Ishikawa (cell line): Measurements from ENCODE around the gene COL18A1.

Experiments
- CEBPB ChIP-seq: IDR thresholded peaks from 2 replicates; pipeline ENCODE4 v1.6.1; 2012
- CREB1 ChIP-seq: IDR thresholded peaks from 2 replicates; pipeline ENCODE4 v1.6.1; 2012; ENCODE audit warnings: low read depth

DNA sequence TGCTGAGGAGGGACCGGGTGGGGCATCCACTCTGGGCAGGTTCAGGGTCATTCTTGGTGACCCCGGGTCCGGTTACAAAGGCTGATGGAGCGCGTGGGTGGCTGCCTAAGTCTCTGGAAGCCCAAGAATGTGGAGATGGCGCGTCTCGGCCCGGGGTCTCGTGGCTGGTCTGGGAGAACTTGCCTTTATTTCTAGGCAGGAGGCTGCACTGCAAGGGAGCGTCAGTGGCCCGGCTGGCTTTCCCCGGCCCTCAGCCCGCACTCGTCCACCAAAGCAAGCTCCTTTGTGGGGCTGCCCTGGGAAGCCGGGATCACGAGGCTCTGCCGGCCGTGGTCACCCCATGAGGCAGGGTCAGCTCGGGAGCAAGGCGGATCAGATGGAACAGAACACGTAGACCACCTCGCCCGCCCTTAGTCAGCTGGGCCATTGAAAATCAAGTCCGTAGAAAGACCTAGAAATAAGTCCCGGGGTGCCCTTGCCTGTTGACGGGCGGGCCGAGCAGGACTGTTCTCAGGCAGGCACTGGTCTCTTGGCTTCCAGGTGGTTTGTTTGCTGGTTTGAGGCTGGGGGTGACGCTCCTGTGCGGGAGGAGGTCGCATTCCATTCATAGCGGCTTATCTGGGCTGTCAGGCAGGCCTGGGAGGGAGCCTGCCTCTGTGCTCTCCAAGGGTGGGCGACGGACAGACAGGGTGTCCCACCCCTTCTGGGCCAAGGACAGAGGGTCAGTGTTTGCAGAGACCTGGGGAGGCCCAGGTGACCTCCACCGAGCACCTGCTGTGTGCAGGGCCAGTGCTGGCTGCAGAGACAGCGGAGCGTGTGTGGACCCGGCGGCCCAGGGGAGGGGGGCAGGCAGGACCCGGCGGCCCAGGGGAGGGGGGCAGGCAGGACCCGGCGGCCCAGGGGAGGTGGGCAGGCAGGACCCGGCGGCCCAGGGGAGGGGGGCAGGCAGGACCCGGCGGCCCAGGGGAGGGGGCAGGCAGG lies 25.8 kb downstream of the COL18A1 start:
- TF ChIP-seq CEBPB (no peak), CREB1 (no peak)
